GM18909 (cell line): Measurements from ENCODE around the gene CHRNE.
A peak's percentile ranks its signal among the peaks of the same experiment; 100 is the strongest.

Experiments
- ATAC-seq: cut with Tn5 transposase; IDR thresholded peaks from one replicate; pipeline ENCODE4 v1.9.1; 2021; ENCODE audit warnings: mild to moderate bottlenecking; ENCODE audit not compliant: unreplicated experiment, poor library complexity

CHRNE gene

DNA sequence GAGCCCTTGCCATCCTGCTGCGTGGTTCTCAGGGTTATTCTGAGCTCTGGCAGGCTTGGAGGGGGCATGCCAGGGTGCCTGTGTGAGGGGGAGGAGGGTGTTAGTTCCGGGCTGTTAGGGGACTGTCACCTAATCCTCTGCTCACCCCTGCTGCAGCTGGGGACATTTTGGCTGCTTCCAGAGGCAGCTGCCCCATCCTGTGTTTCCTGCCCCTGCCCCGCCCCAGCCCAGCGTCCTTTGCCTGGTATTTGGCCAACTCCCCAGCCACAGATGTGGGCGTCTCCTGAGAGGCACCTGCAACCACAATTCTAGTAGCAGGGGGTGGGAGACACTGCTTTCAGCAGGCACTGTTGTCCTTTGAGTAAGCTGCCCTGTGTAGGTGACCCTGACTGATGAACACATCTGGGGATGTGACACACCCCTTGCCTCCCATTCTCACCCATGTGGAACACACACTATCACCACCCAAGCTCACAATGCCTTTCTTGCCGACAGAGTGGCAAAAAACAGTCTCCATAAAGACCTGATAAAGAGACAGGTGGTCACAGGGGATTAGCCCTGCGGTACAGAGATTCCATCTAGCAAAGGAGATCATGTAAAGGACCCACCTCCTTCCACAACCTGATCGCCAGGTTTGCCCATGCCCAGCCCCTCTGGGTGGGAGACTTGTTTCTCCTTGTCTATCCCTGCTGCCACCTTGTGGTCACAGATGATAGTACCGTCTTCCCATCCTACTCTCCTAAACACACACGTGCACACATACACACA lies at the start of gene CHRNE:
Gene CHRNE, minus strand, starts transcription at position 48 of the 768 bp plus-strand sequence. Its CDS starts 35 bp downstream, at position 13.
- ATAC-seq = no peak

DNA sequence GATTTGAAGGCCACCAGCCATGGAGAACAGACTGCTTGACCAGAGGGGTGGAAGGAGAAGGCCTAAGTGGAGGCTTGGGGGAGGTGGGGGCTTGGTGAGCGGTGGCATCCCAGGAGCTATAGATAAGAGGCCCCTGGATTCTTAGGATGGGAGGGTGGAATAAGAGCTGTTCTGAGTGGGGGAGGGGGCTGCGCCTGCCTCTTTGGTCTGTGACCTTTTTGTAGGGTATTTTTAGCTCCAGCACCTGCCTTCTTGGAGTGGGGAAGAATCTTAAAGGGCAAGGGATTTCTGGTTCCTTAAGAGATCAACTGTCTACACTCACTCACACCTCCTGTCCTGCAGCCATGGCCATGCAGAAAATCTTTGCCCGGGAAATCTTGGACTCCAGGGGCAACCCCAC lies 48.6 kb upstream of the CHRNE start:
- no peak for ATAC-seq

DNA sequence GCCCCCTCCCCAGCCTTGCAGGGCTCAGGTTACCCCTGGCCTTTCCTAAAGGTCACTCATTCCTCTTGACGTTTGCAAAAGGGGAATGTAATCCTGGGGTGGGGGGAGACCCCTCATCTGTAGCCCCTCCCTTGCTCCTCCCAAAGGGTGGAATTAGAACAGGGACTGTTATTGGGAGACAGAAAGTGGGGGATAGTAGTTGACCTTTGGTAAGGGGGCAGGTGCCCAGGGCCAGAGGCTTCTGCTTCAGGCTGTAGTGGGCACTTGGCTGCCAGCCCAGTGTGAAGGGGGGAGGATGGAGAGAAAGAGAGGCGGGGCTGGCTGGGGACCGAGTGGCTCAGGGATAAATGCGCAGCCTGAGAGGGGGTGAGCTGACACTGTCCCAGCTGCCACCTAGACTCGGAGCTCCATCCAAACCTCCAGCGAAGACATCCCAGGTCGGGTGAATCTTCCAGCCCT lies 47.9 kb upstream of the CHRNE start, which contains the start of gene ENO3:
Gene ENO3, plus strand, starts transcription at position 374 of the 459 bp plus-strand sequence. CDS start 711 bp downstream, outside the sequence.
- no peak for ATAC-seq

DNA sequence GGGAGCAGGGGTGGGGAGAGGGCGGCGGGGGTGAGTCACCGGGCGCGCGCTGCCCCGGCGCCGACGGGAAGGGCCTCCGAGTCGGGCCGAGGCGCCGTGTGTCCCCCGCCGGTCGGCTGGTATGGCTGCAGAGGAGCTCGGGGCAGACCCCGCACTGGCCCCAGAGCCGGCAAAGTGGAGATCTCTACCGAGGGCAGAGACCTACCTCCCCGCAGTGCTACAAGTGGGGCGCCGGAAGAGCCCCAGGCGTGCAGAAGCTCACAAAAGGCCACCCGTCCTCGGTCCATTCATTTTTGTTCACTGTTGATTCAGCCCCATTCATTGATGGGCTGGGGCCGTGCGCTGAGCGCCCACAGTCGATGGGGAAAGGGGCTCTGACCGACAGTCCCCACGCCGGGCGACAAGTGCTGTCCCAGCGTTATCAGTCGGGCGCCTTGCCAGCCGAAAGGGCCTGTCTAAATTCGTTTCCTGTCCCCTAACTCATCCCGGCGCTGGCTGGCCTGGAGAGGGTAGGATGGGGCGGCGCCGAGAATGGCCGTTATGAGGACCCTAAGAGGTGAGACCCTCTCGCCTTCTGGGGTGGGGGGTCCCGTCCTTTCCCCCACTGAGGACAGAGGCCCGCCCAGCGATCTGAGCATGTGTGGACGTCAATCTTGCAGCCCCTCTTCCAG lies 47.3 kb upstream of the CHRNE start:
- ATAC-seq = peak; percentile 7

- ATAC-seq = peak; percentile 39
Observed at GRCh38 chr17:4949321-4950074, 46.6 kb upstream of the CHRNE start.

DNA sequence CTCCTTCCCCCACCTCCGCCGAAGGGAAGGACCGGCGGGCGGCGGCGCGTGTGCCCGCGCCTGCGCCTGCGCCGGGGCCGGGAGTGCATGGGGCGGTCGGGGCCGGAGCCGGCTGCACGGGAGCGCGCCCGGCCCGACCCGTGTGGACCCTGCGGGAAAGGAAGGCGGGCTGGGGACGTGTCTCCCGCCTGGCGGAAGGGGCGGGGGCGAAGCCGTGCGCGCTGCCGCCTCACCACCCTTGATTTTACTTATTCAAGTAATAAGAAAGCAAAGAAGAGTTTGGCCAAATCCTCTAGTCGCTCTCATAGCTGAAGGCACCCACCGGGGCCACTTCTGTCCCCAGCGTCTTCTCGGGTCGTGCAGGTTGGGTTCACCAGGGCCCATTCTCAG lies 46.0 kb upstream of the CHRNE start:
- peak; percentile 37 for ATAC-seq

DNA sequence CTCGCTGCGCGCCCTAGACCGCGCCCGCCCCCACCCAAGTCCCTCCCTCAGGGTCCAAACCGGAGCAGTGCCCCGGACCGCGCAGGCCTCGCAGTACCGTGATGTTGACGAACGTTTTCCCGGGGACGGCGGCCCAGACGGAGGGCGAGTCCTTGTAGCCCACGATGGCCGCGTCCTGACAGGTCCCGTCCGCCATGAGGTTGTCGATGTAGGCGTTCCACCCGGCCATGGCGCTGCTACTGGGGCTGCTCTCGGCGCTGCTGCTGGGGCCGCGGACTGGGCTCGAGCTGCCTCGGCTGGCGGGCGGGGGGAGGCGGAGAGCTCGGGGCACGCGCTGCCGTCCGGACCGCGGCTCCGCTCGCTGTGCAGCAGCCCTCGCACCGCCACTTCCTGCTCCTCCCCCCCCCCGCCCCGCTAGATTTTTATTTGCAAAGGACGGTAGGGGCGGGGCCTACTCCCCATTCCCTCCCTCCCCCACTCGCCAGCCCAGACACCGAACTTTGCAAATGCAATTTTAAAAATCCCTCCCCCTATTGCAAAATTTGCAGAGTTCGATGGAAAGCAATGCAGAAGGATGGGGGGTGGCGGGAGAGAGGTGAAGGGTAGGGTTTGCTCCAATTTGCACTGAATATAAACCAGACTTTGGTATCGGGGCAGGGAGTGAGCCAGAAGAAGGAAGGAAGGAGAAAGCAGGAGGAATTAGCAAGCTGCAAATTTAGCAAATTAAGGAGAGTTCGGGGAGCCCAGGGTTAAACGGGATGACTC lies 45.5 kb upstream of the CHRNE start, which contains the start of gene PFN1:
Gene PFN1, minus strand, starts transcription at position 365 of the 765 bp plus-strand sequence. Its CDS starts 136 bp downstream, at position 229.
- ATAC-seq = peak; percentile 23

- peak; percentile 17 for ATAC-seq
Observed at GRCh38 chr17:4947411-4948165, 44.7 kb upstream of the CHRNE start.

- no peak for ATAC-seq
Observed at GRCh38 chr17:4947010-4947410, 44.1 kb upstream of the CHRNE start.

DNA sequence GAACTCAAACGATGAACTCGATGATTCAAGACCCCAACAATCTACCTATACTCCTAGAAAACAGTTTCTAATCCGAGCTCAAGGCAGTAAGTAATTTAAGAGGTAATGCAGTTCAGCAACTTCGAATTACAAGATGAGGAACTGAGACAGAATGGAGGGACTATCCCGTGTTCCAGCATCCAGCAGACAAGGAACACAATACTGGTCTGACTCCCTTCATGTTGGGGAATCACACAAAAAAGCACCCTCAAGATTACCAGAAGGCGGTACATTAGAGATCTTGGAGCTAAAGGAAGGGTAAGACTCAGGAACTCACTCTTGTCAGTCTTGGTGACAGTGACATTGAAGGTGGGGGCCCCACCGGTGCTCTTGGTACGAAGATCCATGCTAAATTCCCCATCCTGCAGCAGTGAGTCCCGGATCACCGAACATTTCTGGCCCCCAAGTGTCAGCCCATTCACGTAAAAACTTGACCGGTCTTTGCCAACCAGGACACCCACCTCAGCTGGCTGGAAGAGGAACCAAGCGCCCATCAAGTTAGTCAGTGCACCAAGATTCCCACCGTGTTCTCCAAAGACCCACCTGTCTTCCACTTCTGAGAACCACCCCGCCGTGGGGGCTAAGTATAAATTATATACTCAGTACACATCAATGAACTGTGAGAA lies 43.5 kb upstream of the CHRNE start:
- ATAC-seq = no peak

DNA sequence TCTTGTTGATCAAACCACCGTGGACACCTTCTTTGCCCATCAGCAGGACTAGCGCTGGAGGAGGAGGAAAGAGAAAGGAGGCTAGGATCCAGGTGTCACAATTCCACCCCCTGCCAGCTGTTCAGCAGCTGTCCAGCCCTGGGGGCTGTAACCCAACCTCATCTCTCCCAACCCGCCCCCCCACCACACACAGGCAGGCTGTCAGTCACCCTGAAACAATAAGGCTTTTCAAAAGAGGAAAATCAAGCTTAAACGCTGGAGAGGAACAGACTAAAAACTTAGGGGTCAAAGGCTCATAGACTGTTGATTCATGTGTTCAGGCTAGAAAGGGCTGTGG lies 43.0 kb upstream of the CHRNE start:
- ATAC-seq = no peak

GRCh38 chr17:4945176-4945943 lies 42.5 kb upstream of the CHRNE start:
- no peak for ATAC-seq

GRCh38 chr17:4944554-4945175 lies 41.8 kb upstream of the CHRNE start:
- ATAC-seq = no peak

- ATAC-seq = no peak
Observed at GRCh38 chr17:4944163-4944553, 41.3 kb upstream of the CHRNE start.

GRCh38 chr17:4942760-4943508 lies 40.0 kb upstream of the CHRNE start:
- ATAC-seq = no peak

DNA sequence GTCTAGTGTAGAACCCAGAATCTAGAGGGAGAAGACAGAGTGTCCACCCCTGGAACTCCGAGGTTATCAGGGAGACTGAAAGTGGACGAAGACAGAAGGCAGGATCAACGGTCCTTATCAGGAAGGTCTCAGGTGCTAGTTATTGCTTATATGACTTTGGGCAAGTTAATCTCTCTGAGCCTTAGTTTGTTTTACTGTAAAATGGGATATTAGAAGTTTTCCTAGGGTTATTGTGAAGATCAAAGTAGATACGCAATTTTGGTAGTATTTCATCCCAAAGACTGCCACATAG lies 38.4 kb upstream of the CHRNE start:
- ATAC-seq = no peak

DNA sequence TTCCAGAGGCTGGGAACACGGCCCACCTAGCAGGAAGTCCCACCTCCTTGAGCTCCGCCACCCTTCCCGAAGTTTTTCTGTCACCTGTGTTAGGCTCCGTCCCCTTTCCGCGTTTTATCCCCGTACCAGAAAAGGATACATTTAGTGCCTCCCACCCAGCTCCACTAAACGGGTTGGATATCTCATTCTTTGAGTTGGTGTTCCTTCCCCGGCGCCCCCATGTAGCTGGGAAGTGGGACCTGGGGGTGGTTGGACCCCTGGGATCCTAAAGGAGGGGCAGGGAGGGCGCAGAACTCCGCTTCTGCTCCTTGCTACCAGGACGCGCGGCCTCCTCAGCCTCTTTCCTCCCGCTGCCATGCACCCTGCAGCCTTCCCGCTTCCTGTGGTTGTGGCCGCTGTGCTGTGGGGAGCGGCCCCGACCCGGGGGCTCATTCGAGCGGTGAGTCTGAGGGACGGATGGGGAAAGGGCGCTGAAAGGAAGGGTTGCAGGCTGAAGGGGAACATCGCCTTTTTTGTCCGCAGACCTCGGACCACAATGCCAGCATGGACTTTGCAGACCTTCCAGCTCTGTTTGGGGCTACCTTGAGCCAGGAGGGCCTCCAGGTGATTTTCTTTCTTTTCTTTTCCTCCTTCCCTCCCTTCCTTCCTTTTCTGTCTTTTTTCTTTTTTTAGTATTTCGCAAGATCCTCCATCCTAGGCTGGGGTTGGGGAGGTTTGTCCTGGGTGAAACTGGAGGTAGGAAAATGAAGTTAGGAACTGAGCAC lies 37.8 kb upstream of the CHRNE start:
- ATAC-seq = no peak
